NCI-H446 (cell line): ENCODE measurements around the gene SLC37A1.

Experiments
- DNase-seq, 2 experiments: peaks; one replicate each; lab custom pipeline; 2025; lab: John Stamatoyannopoulos, UW

SLC37A1 gene

DNA sequence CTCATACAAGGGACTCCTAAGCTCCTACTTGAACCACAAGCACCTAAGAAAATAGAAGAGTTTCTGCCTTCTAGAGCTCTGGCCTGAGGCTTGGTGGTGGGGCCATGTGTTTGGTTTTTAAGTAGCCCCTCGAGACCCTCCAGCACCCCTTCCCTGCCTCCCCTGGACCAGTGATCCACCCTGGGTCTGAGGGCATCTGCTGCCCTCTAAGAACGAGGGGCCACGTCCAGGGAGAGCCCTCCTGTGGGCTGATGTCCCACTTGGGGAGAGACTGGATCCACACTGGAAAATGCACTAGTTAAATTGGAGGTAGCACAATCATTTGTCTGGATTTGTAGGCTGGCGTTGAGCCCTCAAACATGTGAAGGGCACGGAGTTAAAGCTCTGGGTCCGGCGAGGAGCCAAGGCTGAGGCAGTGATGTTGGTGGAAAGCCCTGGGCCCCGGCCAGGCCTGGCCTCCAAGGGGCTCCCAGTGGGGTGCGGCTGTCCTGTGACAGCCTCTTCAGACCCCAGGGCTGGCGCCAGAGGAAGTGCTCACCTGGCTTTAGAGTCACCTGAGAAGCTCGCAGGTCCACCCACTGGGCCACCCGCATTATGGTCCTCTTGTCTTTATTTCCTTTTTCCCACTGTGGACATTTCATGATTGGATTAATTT is 65.2 kb downstream of the SLC37A1 start:
- no peak for DNase-seq

- DNase-seq, result no peak
Observed at GRCh38 chr21:42579456-42580075, 65.9 kb downstream of the SLC37A1 start.

DNA sequence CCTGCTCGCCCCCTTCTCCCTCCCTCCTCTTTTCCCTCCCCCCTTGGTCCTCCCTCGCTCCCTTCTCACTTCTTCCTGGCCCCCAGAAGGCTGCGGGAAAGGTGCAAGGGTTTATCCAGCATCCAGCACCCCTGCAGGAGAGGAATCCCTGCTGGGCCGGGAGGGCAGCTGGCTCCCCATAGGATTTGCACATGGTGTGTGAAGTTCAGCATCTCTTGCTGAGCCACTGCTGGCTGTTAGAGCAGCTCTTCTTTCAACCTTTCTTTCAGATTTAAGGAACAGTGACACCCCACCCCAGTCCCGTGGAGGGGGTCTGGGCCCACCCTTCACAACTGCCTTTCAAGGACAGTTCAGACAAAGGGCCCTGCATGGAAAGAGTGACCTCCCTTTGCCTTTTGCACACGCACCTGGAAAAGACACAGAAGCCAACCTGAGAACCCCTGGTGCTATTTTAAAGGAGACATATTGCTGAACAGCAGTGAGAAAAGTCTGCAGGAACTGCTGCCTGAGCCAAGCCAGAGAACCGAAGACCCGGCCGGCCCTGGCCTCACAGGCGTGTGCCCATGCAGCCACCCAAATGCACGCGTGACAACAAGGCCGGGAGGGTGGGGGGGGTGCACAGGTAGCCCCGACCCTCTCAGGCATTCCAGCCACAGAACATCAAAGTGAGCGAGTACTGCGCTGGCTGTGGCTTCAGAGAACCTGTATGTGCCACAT is 66.6 kb downstream of the SLC37A1 start:
- no peak for DNase-seq

GRCh38 chr21:42580793-42581321 is 67.2 kb downstream of the SLC37A1 start:
- no peak for DNase-seq

DNA sequence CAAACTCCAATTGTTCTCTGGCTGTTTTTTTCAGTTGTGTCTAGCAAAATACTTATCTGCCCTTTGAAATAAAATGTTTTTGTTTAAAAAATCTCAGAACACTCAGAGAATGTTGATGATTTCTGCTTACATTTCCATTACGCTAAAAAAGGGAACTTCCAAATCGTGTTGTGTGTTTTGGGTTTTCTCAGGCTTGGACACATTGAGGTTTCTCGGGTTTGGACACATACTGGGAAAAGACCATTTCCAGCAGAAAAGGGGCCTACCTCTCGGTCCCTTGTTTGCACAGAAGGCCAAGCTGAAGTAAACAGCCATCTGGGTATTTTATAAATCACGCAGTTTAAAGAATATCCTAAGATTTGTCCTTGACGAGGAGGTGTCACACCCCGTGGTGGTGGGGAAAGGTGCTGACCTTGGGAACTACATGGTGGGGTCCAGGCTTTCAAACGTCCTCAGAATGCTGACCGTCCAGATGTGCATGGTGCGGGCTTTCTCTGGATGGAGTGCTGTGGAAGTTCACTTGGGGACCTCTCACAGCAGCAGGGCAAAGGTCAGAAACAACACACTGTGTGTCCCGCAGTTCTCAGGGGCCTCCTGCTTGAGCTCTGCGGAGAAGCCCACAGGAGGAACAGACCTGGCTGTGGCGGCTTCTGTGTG is 67.8 kb downstream of the SLC37A1 start:
- no peak for DNase-seq

DNA sequence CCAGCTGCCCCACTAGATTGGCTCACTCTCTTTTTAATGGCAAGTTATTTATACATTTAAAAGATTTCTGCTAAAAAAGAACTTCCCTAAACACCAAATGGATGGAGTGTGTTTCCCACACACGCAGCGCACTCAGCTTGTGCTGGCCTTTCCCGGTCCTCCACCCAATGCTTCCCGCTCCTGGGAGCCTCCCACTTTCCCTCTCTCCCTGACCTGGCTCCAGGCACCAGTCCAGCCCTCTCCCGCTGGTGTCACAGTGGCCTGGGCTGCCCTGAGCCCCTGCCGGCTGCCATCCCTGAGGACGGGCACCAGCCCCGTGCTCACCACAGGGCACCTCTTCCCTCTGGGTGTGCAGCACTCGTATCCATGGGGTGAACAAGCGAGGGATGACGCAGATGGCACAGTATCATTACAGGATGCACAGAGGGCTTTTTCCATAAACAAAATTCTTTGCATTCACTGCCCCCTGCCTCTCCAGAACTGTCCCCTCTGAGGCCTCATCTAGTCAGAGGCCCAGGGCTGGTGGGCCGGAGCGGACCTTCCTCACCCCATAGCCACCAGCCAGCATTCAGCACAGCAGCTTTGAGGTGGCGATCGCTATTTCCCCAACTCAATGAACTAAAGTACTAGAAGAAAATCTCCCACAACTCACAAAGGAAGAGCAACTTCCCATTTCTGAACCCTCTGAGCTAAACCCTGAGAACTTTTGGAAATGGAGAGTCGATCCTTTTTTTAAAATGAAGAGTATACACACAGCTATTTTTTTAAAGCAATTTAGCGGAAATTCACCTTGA is 68.5 kb downstream of the SLC37A1 start:
- no peak for DNase-seq

DNA sequence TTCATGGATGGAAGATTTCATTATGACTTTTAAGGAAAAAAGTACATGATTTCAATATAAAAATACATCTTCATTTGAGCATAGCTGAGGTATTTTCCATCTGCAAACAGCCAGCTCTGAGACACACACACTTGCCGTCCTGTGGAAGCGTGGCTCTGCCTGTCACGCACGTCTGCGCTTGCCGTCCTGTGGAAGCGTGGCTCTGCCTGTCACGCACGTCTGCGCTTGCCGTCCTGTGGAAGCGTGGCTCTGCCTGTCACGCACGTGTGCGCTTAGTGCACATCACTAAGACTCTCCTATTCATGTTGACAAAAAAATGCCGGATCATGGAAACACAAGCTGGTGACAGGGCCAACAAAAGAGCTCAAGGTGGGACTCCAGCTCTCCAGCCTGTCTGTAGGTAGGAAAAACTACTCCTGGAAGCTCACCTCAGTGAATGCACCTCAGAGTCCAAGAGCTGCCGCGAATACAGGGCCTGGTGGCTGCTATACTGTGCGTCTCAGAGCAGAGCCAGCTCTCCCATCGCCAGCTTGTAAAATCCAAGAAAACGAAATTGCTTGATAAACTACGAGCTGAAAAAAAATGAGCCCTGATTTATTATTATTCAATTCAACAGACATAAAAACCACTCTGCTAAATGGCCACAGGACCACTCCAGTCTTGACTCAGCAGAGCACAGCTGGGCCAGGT is 69.3 kb downstream of the SLC37A1 start:
- DNase-seq, result no peak

GRCh38 chr21:42583477-42584295 is 70.0 kb downstream of the SLC37A1 start:
- no peak for DNase-seq

- no peak for DNase-seq
Observed at GRCh38 chr21:42584296-42584641, 70.6 kb downstream of the SLC37A1 start.

- no peak for DNase-seq
Observed at GRCh38 chr21:42585881-42586280, 72.2 kb downstream of the SLC37A1 start.

DNA sequence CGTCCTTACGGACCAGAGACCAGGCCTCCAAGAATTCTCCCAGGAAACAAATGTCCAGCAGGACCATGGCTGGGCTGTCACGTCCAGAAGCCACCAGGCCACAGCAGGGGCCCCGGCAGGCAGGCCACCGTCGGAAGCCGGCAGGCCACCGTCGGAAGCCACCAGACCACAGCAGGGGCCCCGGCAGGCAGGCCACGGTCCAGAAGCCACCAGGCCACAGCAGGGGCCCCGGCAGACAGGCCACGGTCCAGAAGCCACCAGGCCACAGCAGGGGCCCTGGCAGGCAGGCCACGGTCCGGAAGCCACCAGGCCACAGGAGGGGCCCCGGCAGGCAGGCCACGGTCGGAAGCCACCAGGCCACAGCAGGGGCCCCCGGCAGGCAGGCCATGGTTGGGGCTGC is 72.8 kb downstream of the SLC37A1 start:
- no peak for DNase-seq

DNA sequence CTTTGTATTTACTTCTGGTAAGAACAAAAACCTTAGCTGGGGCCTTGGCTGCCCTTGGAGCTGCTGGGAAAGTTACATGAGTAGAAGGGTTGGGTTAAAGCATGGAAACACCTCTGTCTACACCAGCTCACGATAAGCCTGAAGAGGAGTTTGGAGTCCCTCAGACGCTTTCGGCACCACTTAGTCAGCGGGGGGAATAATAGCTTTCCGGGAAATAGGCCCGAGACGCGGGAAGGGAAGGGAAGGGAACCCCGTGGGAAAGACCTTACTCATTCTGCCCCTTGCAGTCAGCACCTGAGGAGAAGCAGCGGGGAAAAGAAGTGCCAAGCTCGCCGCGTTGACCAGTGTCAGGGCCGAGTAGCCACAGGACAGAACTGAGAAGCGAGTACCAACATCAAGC is 73.4 kb downstream of the SLC37A1 start:
- DNase-seq, result no peak

- no peak for DNase-seq
Observed at GRCh38 chr21:42590431-42591131, 76.9 kb downstream of the SLC37A1 start.

DNA sequence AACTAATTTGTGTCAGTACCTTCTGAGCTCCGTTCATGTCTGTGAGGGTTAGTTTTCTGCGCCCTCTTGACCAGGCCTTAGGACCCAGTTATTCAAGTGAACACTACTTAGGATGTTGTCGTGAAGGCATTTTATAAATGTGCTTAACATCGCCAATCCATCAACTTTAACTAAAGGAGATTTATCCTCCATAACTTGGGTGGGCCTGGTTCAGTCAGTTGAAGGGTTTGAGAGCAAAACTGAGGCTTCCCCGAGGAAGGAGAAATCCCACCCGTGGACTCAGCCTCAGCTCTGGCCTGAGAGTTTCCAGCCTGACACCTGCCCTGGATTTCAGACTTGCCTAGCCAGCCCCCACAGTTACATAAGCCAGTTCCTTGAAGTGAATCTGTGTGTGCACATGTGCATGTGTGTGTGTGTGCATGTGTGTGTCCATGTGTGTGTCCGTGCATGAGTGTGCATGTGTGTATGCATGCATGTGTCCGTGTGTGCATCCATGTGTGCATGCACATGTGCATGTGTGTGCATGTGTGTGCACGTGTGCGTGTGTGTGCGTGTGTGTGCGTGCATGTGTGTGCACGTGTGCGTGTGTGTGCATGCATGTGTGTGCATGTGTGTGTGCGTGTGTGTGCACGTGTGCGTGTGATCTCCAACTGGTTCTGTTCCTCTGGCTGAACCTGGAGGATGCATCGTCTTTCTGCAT is 77.7 kb downstream of the SLC37A1 start:
- no peak for DNase-seq

DNA sequence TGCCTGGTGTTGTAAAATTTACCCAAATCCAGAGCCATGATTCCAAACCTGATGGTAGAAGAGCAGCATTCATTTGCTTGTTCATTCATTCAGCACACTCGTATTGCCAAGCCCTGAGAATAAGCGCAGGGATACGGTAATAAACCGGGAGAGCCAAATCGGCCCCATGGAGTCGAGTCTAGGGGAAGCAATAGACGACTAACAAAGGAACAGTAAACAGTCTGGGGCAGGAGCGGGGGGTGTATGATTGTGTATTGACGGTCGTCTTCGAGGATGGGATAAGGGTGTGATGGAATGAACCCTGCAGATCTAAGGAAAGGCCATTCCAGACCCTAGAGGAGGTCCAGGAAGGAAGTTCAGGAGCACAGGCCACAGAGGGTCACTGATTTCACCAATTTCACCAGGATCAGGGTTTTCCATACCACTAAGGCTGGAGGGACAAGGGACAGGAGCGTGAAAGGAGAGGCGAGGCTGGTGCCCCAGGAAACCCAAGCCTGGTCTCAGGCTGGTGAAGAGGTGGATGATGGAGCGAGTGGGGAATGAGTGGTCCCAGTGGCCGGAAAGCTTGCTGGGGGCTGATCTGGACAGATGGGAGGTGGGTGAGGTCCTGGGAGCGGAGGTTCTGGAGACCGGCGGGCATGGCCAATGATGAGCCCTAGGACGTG is 78.6 kb downstream of the SLC37A1 start:
- no peak for DNase-seq

- DNase-seq, result peak; percentile 34 to 78
Observed at GRCh38 chr21:42593007-42593814, 79.6 kb downstream of the SLC37A1 start.

GRCh38 chr21:42594616-42595282 is 81.1 kb downstream of the SLC37A1 start:
- no peak for DNase-seq
